Natural killer cell treated with Interleukin-12 subunit alpha and Interleukin-12 subunit beta and Interleukin-15 and Interleukin-18, amount 100 ng/mL, for 72 hours (primary cell): ENCODE data around the gene PXDC1. TPM values are rescaled to one million over a fixed set of nuclear protein-coding genes. Genes with fewer than 3 reads are reported as not detected.
"Not testable (repeated sequence)": the region's sequence is repeated elsewhere in the genome, so short reads cannot be mapped to it uniquely, and the experiment has no call there.

ENCODE experiments used
- ATAC-seq, 2 donors: fragments of 150-1000 bp; cut with Tn5 transposase in 1 of 2; sonication (Bioruptor Pico), chemical (Tn5 transposase) in 1 of 2; 2 replicates each; pipeline ENCODE4 v1.10.0; 2021
- DNase-seq: peaks from one replicate; pipeline ENCODE4 v3.0.0; 2022; ENCODE audit warnings: low spot score
- H3K27ac Mint-ChIP-seq, 2 donors: 1 replicate in 1 of 2; 2 replicates in 1 of 2; pipeline ENCODE4 v1.8.0; 2022; ENCODE audit warnings: mixed read lengths in 2 of 2, mild to moderate bottlenecking in 1 of 2, moderate library complexity in 1 of 2
- H3K27me3 Mint-ChIP-seq, 2 donors: 1 replicate in 1 of 2; 2 replicates in 1 of 2; pipeline ENCODE4 v1.8.0; 2022; ENCODE audit warnings: mixed read lengths in 2 of 2
- H3K36me3 Mint-ChIP-seq: one replicate; pipeline ENCODE4 v1.8.0; 2022; ENCODE audit warnings: mixed read lengths
- H3K4me1 Mint-ChIP-seq, 2 donors: 1 replicate in 1 of 2; 2 replicates in 1 of 2; pipeline ENCODE4 v1.8.0; 2022; ENCODE audit warnings: low read depth in 2 of 2, mixed read lengths in 2 of 2, mild to moderate bottlenecking in 1 of 2
- H3K4me3 Mint-ChIP-seq: one replicate; pipeline ENCODE4 v1.8.0; 2022; ENCODE audit warnings: mixed read lengths
- H3K9me3 Mint-ChIP-seq: 2 replicates; pipeline ENCODE4 v1.8.0; 2022; ENCODE audit warnings: mixed read lengths
- total RNA-seq, 2 donors: library from RNA; stranded (reverse); gene quantifications; one replicate each; pipeline ENCODE4 v1.2.3, GENCODE V29; 2022

PXDC1 gene
- total RNA-seq, 2 donors from 2014 or later, result 0.62 to 2.3 TPM

- H3K4me1 Mint-ChIP-seq, result no peaks in the 10 kb centered on the region
- no peak overlapping the region for H3K4me3 Mint-ChIP-seq
- no peak overlapping the region for H3K27ac Mint-ChIP-seq
- H3K9me3 Mint-ChIP-seq, result no peaks in the 10 kb centered on the region
- peaks cover 9 to 19% of the 10 kb centered on the region in 2 donors for H3K27me3 Mint-ChIP-seq
- DNase-seq, result no peak
- ATAC-seq, result no peak
- no peaks in the 10 kb centered on the region for H3K36me3 Mint-ChIP-seq
Measured at GRCh38 chr6:3775847-3776246, 24.3 kb upstream of the PXDC1 start.

GRCh38 chr6:3775386-3775785 lies 23.9 kb upstream of the PXDC1 start:
- no peaks in the 10 kb centered on the region for H3K4me1 Mint-ChIP-seq
- no peak for ATAC-seq

DNA sequence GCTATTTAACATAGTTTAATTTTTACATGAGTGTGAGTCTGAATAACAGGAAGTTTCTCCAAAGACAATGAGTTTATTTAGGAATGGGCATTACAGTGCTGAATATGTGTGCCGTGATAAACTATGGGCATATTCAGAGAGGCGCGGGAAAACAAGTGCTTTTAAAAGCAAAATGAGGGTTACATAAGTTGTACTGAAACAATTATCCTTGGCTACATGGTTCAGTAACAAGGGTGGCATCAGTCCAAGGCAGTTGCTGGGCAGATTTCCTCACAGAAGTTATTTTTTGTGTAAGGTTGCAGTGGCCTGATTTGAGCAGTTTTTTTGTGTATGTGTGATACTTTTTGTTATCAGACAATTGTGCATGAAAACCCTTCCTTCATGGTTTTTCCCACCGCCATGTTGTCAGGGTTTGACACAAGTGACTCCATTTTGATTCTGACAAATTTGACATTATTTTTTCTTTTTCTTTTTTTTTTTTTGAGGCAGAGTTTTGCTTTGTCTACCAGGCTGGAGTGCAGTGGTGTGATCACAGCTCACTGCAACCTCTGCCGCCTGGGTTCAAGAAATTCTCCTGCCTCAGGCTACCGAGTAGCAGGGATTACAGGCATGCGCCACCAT lies 22.3 kb upstream of the PXDC1 start:
- Mint-ChIP-seq H3K4me3 (no peak overlapping the region), H3K27ac (no peak overlapping the region), H3K27me3 (peaks cover 11 to 21% of the 10 kb centered on the region in 2 donors), H3K36me3 (no peaks in the 10 kb centered on the region), H3K4me1 (no peaks in the 10 kb centered on the region), H3K9me3 (no peaks in the 10 kb centered on the region)
- DNase-seq, result no peak
- no peak for ATAC-seq

More at GRCh38 chr6:3775386-3775785, 23.9 kb upstream of the PXDC1 start:
- peaks cover 13 to 18% of the 10 kb centered on the region in 2 donors for H3K27me3 Mint-ChIP-seq
- H3K36me3 Mint-ChIP-seq, result no peaks in the 10 kb centered on the region
- DNase-seq, result no peak
- no peak overlapping the region for H3K4me3 Mint-ChIP-seq
- no peaks in the 10 kb centered on the region for H3K9me3 Mint-ChIP-seq
- H3K27ac Mint-ChIP-seq, result no peak overlapping the region

- not testable (repeated sequence) for DNase-seq
Measured at GRCh38 chr6:3772127-3772999, 20.9 kb upstream of the PXDC1 start.

GRCh38 chr6:3771407-3772011 lies 20.0 kb upstream of the PXDC1 start:
- no peak overlapping the region for H3K27ac Mint-ChIP-seq
- H3K9me3 Mint-ChIP-seq, result no peaks in the 10 kb centered on the region
- peaks cover 6 to 20% of the 10 kb centered on the region in 2 donors for H3K27me3 Mint-ChIP-seq
- H3K4me3 Mint-ChIP-seq, result no peak overlapping the region
- H3K36me3 Mint-ChIP-seq, result no peaks in the 10 kb centered on the region
- ATAC-seq (no peak), DNase-seq (no peak)
- H3K4me1 Mint-ChIP-seq, result no peaks in the 10 kb centered on the region

More at GRCh38 chr6:3772127-3772999, 20.9 kb upstream of the PXDC1 start:
- peaks cover 11 to 24% of the 10 kb centered on the region in 2 donors for H3K27me3 Mint-ChIP-seq
- H3K9me3 Mint-ChIP-seq, H3K4me3 Mint-ChIP-seq, H3K27ac Mint-ChIP-seq, H3K36me3 Mint-ChIP-seq, ATAC-seq, H3K4me1 Mint-ChIP-seq: not testable (repeated sequence)

GRCh38 chr6:3770023-3770720 lies 18.7 kb upstream of the PXDC1 start:
- no peak overlapping the region for H3K27ac Mint-ChIP-seq
- H3K27me3 Mint-ChIP-seq, result peaks cover 15 to 30% of the 10 kb centered on the region in 2 donors
- no peak for DNase-seq
- ATAC-seq, result no peak
- no peaks in the 10 kb centered on the region for H3K9me3 Mint-ChIP-seq
- no peak overlapping the region for H3K4me3 Mint-ChIP-seq
- H3K36me3 Mint-ChIP-seq, result no peaks in the 10 kb centered on the region
- H3K4me1 Mint-ChIP-seq, result no peaks in the 10 kb centered on the region

- Mint-ChIP-seq H3K4me1 (no peaks in the 10 kb centered on the region), H3K27me3 (peaks cover 18 to 34% of the 10 kb centered on the region in 2 donors), H3K36me3 (no peaks in the 10 kb centered on the region), H3K9me3 (no peaks in the 10 kb centered on the region), H3K4me3 (no peak overlapping the region), H3K27ac (no peak overlapping the region)
- DNase-seq (no peak), ATAC-seq (no peak)
Measured at GRCh38 chr6:3769610-3770009, 18.1 kb upstream of the PXDC1 start.

GRCh38 chr6:3768502-3768901 lies 17.0 kb upstream of the PXDC1 start:
- H3K4me1 Mint-ChIP-seq, result no peaks in the 10 kb centered on the region
- DNase-seq (no peak), ATAC-seq (no peak)
- peaks cover 18 to 34% of the 10 kb centered on the region in 2 donors for H3K27me3 Mint-ChIP-seq
- no peaks in the 10 kb centered on the region for H3K36me3 Mint-ChIP-seq
- no peaks in the 10 kb centered on the region for H3K9me3 Mint-ChIP-seq
- H3K27ac Mint-ChIP-seq, result no peak overlapping the region
- H3K4me3 Mint-ChIP-seq, result no peak overlapping the region

- H3K36me3 Mint-ChIP-seq, DNase-seq, H3K4me3 Mint-ChIP-seq, H3K9me3 Mint-ChIP-seq, ATAC-seq, H3K27ac Mint-ChIP-seq, H3K4me1 Mint-ChIP-seq: not testable (repeated sequence)
- peaks cover 18 to 34% of the 10 kb centered on the region in 2 donors for H3K27me3 Mint-ChIP-seq
Measured at GRCh38 chr6:3767483-3767882, 16.0 kb upstream of the PXDC1 start.

GRCh38 chr6:3766214-3766613 lies 14.7 kb upstream of the PXDC1 start:
- H3K36me3 Mint-ChIP-seq, result no peaks in the 10 kb centered on the region
- DNase-seq (no peak), ATAC-seq (no peak)
- H3K27ac Mint-ChIP-seq, result no peak overlapping the region
- H3K4me1 Mint-ChIP-seq, result no peaks in the 10 kb centered on the region
- H3K4me3 Mint-ChIP-seq, result no peak overlapping the region
- H3K27me3 Mint-ChIP-seq, result peaks cover 18 to 32% of the 10 kb centered on the region in 2 donors
- no peaks in the 10 kb centered on the region for H3K9me3 Mint-ChIP-seq

DNA sequence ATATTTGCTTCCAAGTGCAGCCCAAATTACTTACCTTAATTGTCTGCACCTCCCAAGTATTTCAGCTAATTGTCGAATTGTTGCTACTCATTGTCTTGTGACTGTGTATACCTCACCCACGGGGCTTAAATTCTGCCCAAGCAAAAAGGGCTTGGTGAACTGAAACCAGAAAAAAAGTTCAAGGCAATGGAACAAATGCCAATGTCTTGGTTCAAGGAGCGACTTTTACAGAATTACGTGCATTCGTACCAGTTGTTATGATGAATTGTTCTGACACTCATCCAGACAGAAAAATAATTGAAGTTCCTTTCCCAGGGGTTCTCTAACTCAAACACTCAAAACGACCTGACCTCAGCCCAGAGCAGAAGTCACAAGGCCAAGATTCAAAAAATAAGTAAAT lies 13.9 kb upstream of the PXDC1 start:
- Mint-ChIP-seq H3K27ac (no peak overlapping the region), H3K4me3 (no peak overlapping the region), H3K27me3 (peaks cover 18 to 24% of the 10 kb centered on the region in 2 donors), H3K9me3 (no peaks in the 10 kb centered on the region), H3K4me1 (no peaks in the 10 kb centered on the region), H3K36me3 (no peaks in the 10 kb centered on the region)
- DNase-seq (no peak), ATAC-seq (no peak)

- no peak overlapping the region for H3K4me3 Mint-ChIP-seq
- no peaks in the 10 kb centered on the region for H3K9me3 Mint-ChIP-seq
- ATAC-seq, result no peak
- DNase-seq, result no peak
- H3K27ac Mint-ChIP-seq, result no peak overlapping the region
- no peaks in the 10 kb centered on the region for H3K4me1 Mint-ChIP-seq
- no peaks in the 10 kb centered on the region for H3K36me3 Mint-ChIP-seq
- H3K27me3 Mint-ChIP-seq, result peaks cover 18 to 19% of the 10 kb centered on the region in 2 donors
Measured at GRCh38 chr6:3764516-3765335, 13.2 kb upstream of the PXDC1 start.

- no peak overlapping the region for H3K27ac Mint-ChIP-seq
Measured at GRCh38 chr6:3762852-3763251, 11.3 kb upstream of the PXDC1 start.

More at GRCh38 chr6:3762852-3763251, 11.3 kb upstream of the PXDC1 start:
- no peak for ATAC-seq
- DNase-seq, result no peak
- Mint-ChIP-seq H3K9me3 (no peaks in the 10 kb centered on the region), H3K27me3 (peaks cover 14 to 18% of the 10 kb centered on the region in 2 donors), H3K4me1 (no peaks in the 10 kb centered on the region), H3K4me3 (no peak overlapping the region), H3K36me3 (no peaks in the 10 kb centered on the region)
